ENCODE results near the gene PLCB1.

Gene PLCB1

GRCh38 chr20:8569766-8570165, 437.7 kb downstream of the PLCB1 start:
- no peak for TF ChIP-seq CTCF (IDR thresholded peaks at IDR 0.05; ENCODE audit: control insufficient read depth, insufficient read depth, low read depth, low read length, missing control alignments)

GRCh38 chr20:8571611-8572010, 439.5 kb downstream of the PLCB1 start:
- H3K4me3 ChIP-seq (ENCODE audit: control insufficient read depth, low read depth, low read length) = no peak overlapping the region
- no peak for DNase-seq (ENCODE audit: low read depth)
- no peak for TF ChIP-seq CTCF (IDR thresholded peaks at IDR 0.05; ENCODE audit: control insufficient read depth, insufficient read depth, low read depth, low read length, missing control alignments)

More at GRCh38 chr20:8569766-8570165, 437.7 kb downstream of the PLCB1 start:
- no peak overlapping the region for H3K4me3 ChIP-seq (ENCODE audit: control insufficient read depth, low read depth, low read length)
- no peak for DNase-seq (ENCODE audit: low read depth)

- DNase-seq (ENCODE audit: low read depth) = no peak
- no peak overlapping the region for H3K4me3 ChIP-seq (ENCODE audit: control insufficient read depth, low read depth, low read length)
- no peak for TF ChIP-seq CTCF (IDR thresholded peaks at IDR 0.05; ENCODE audit: control insufficient read depth, insufficient read depth, low read depth, low read length, missing control alignments)
Observed at GRCh38 chr20:8573686-8574085, 441.6 kb downstream of the PLCB1 start.

GRCh38 chr20:8575114-8575513, 443.0 kb downstream of the PLCB1 start:
- TF ChIP-seq CTCF (IDR thresholded peaks at IDR 0.05; ENCODE audit: control insufficient read depth, insufficient read depth, low read depth, low read length, missing control alignments) = no peak
- H3K4me3 ChIP-seq (ENCODE audit: control insufficient read depth, low read depth, low read length) = no peak overlapping the region
- DNase-seq (ENCODE audit: low read depth) = no peak

- DNase-seq (ENCODE audit: low read depth) = no peak
- no peak for TF ChIP-seq CTCF (IDR thresholded peaks at IDR 0.05; ENCODE audit: control insufficient read depth, insufficient read depth, low read depth, low read length, missing control alignments)
- H3K4me3 ChIP-seq (ENCODE audit: control insufficient read depth, low read depth, low read length) = no peak overlapping the region
Observed at GRCh38 chr20:8578161-8578865, 446.2 kb downstream of the PLCB1 start.

GRCh38 chr20:8579035-8579434, 447.0 kb downstream of the PLCB1 start:
- H3K4me3 ChIP-seq (ENCODE audit: control insufficient read depth, low read depth, low read length) = no peak overlapping the region
- no peak for TF ChIP-seq CTCF (IDR thresholded peaks at IDR 0.05; ENCODE audit: control insufficient read depth, insufficient read depth, low read depth, low read length, missing control alignments)
- no peak for DNase-seq (ENCODE audit: low read depth)

Measured in AG09309 (cell line).